KMS-11 (cell line): ENCODE data around the gene SCFD2.

ENCODE experiments used
- H2AFZ ChIP-seq: fragments of 200-600 bp; sonication (generic); 2 replicates; pipeline ENCODE4 v1.6.1; 2016; ENCODE audit warnings: antibody characterized with exemption, mixed run types, low read depth
- H3K27ac ChIP-seq: fragments of 200-600 bp; sonication (generic); 2 replicates; pipeline ENCODE4 v1.6.1; 2016; ENCODE audit warnings: mild to moderate bottlenecking, mixed run types
- H3K27me3 ChIP-seq: fragments of 200-600 bp; sonication (generic); 2 replicates; pipeline ENCODE4 v1.6.1; 2017; ENCODE audit warnings: mild to moderate bottlenecking, low read depth, mixed run types, moderate library complexity; ENCODE audit not compliant: insufficient read depth
- H3K36me3 ChIP-seq: fragments of 200-600 bp; sonication (generic); 2 replicates; pipeline ENCODE4 v1.6.1; 2017; ENCODE audit warnings: mild to moderate bottlenecking, mixed run types; ENCODE audit not compliant: insufficient read depth
- H3K4me1 ChIP-seq: fragments of 200-600 bp; sonication (generic); 2 replicates; pipeline ENCODE4 v1.6.1; 2016; ENCODE audit warnings: mild to moderate bottlenecking, low read depth, mixed run types; ENCODE audit not compliant: poor library complexity, severe bottlenecking
- H3K4me2 ChIP-seq: fragments of 200-600 bp; sonication (generic); 2 replicates; pipeline ENCODE4 v1.7.0; 2016; ENCODE audit warnings: mild to moderate bottlenecking, mixed run types
- H3K4me3 ChIP-seq: fragments of 200-600 bp; sonication (generic); IDR thresholded peaks from 2 replicates; pipeline ENCODE4 v1.6.1; 2017; ENCODE audit warnings: low read depth, low read length, mixed read lengths; ENCODE audit not compliant: insufficient read depth
- H3K79me2 ChIP-seq: fragments of 200-600 bp; sonication (generic); 2 replicates; pipeline ENCODE4 v1.6.1; 2016; ENCODE audit warnings: low read depth, mixed run types; ENCODE audit not compliant: insufficient read depth
- H3K9ac ChIP-seq: fragments of 200-600 bp; sonication (generic); 2 replicates; pipeline ENCODE4 v1.6.1; 2016; ENCODE audit warnings: mild to moderate bottlenecking, mixed run types
- H4K20me1 ChIP-seq: fragments of 200-600 bp; sonication (generic); 2 replicates; pipeline ENCODE4 v1.6.1; 2016; ENCODE audit warnings: mild to moderate bottlenecking, mixed run types; ENCODE audit not compliant: insufficient read depth
- CTCF ChIP-seq: fragments of 200-600 bp; sonication (generic); conservative IDR thresholded peaks from 2 replicates; pipeline ENCODE4 v1.6.1; 2017; ENCODE audit warnings: low read depth, mild to moderate bottlenecking, antibody characterized with exemption, low read length, moderate library complexity, mixed read lengths

SCFD2 gene

DNA sequence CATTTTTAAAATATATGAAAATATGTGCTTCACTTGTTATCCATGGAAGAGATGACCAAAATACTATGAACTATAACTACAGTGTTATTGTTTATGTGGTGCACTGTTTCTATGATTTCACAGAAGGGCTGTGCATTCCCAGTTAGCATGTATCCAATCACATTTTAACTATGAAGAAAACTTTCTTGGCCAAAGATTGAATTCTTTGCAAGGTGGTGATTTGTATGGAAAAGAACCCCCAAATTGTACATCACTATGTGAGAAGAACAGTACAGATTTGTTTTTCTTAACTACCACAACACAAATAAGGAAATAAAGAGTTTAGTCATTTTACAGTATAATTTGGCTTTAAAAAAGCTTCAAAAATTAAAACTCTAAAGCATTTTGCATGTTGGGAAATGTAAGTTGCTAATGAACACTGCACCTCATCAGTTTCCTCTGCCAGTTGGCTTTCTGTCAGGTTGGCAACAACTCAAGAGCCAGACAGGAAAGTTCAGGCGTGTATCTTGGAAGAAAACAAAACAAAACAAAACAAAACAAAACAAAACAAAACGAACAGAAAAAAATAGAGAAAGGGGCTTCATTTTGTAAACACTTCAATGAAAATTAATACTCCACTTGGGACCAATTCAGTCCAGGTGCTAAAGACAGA is 237.0 kb downstream of the SCFD2 start:
- Histone ChIP-seq H3K4me1 (no peaks in the 10 kb centered on the region), H3K4me2 (no peak overlapping the region), H2AFZ (no peak overlapping the region), H3K27ac (no peak overlapping the region), H3K36me3 (no peaks in the 10 kb centered on the region), H3K79me2 (no peaks in the 10 kb centered on the region), H4K20me1 (no peaks in the 10 kb centered on the region), H3K4me3 (no peak overlapping the region), H3K9ac (no peak overlapping the region), H3K27me3 (no peaks in the 10 kb centered on the region)
- TF ChIP-seq CTCF = no peak

- Histone ChIP-seq H3K27ac (no peak overlapping the region), H2AFZ (no peak overlapping the region), H3K36me3 (no peaks in the 10 kb centered on the region), H3K4me3 (no peak overlapping the region), H3K9ac (no peak overlapping the region), H3K4me2 (no peak overlapping the region), H4K20me1 (no peaks in the 10 kb centered on the region), H3K4me1 (no peaks in the 10 kb centered on the region), H3K27me3 (no peaks in the 10 kb centered on the region), H3K79me2 (no peaks in the 10 kb centered on the region)
- no peak for TF ChIP-seq CTCF
Measured at GRCh38 chr4:53128231-53128630, 237.6 kb downstream of the SCFD2 start.

- H3K4me2 ChIP-seq = no peak overlapping the region
- H3K4me1 ChIP-seq = no peaks in the 10 kb centered on the region
- no peaks in the 10 kb centered on the region for H4K20me1 ChIP-seq
- H3K27me3 ChIP-seq = no peaks in the 10 kb centered on the region
- no peak for TF ChIP-seq CTCF
- H3K36me3 ChIP-seq = no peaks in the 10 kb centered on the region
- no peak overlapping the region for H3K4me3 ChIP-seq
- no peak overlapping the region for H2AFZ ChIP-seq
- H3K79me2 ChIP-seq = no peaks in the 10 kb centered on the region
- H3K27ac ChIP-seq = no peak overlapping the region
- no peak overlapping the region for H3K9ac ChIP-seq
Measured at GRCh38 chr4:53127365-53127764, 238.5 kb downstream of the SCFD2 start.

DNA sequence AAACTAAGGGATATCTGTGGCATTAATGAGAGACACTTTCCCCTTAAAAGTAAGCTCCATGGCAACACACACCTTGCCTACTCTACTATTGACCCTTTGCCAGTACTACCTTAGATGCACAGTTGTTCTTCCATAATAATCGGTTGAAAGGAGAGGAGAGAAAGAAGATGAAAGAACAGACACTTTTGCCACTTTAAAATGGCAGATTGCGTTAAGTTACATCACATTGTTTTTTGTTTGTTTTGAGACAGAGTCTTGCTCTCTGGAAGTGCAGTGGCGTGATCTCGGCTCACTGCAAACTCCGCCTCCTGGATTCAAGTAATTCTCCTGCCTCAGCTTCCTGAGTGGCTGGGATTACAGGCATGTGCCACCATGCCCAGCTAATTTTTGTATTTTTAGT is 239.8 kb downstream of the SCFD2 start:
- Histone ChIP-seq H3K4me1 (no peaks in the 10 kb centered on the region), H3K27me3 (no peaks in the 10 kb centered on the region), H3K9ac (no peak overlapping the region), H3K27ac (no peak overlapping the region), H3K4me3 (no peak overlapping the region), H3K79me2 (no peaks in the 10 kb centered on the region), H4K20me1 (no peaks in the 10 kb centered on the region), H3K4me2 (no peak overlapping the region), H3K36me3 (no peaks in the 10 kb centered on the region), H2AFZ (no peak overlapping the region)
- no peak for TF ChIP-seq CTCF
